WTC11 (cell line): ENCODE measurements around the gene TCF7L1.

Experiments used
- ATF1 ChIP-seq: sonication (generic); formaldehyde crosslinking; IDR thresholded peaks from 2 replicates; pipeline ENCODE4 v1.8.1; 2023; ENCODE audit warnings: mild to moderate bottlenecking, moderate library complexity, missing genetic modification reagents
- ATF2 ChIP-seq: sonication (generic); formaldehyde crosslinking; IDR thresholded peaks from 2 replicates; pipeline ENCODE4 v1.8.1; 2022; ENCODE audit warnings: low read depth, missing genetic modification reagents, borderline replicate concordance
- CTCF ChIP-seq: fragments of 200-600 bp; IDR thresholded peaks from 2 replicates; pipeline ENCODE4 v1.8.0; 2022; ENCODE audit warnings: antibody characterized with exemption
- E2F4 ChIP-seq: sonication (generic); formaldehyde crosslinking; IDR thresholded peaks from 2 replicates; pipeline ENCODE4 v1.8.1; 2022; ENCODE audit warnings: low read depth, mild to moderate bottlenecking, moderate library complexity, missing genetic modification reagents, borderline replicate concordance
- FOXP4 ChIP-seq: sonication (generic); formaldehyde crosslinking; IDR thresholded peaks from 2 replicates; pipeline ENCODE4 v1.8.0; 2022; ENCODE audit warnings: mild to moderate bottlenecking, missing genetic modification reagents
- GABPB1 ChIP-seq: sonication (generic); formaldehyde crosslinking; IDR thresholded peaks from 2 replicates; pipeline ENCODE4 v1.8.1; 2023; ENCODE audit warnings: mild to moderate bottlenecking, missing genetic modification reagents
- IRF2 ChIP-seq: sonication (generic); formaldehyde crosslinking; IDR thresholded peaks from 2 replicates; pipeline ENCODE4 v1.8.0; 2022; ENCODE audit warnings: low read depth, missing genetic modification reagents, borderline replicate concordance
- JUN ChIP-seq: sonication (generic); formaldehyde crosslinking; IDR thresholded peaks from 2 replicates; pipeline ENCODE4 v1.8.0; 2023; ENCODE audit warnings: mild to moderate bottlenecking, missing genetic modification reagents
- USF2 ChIP-seq: sonication (generic); formaldehyde crosslinking; IDR thresholded peaks from 2 replicates; pipeline ENCODE4 v1.8.1; 2023; ENCODE audit warnings: mild to moderate bottlenecking, missing genetic modification reagents, moderate library complexity

- TF ChIP-seq JUN (CRISPR knock-in tag) (no peak), FOXP4 (CRISPR knock-in tag) (no peak), IRF2 (CRISPR knock-in tag) (no peak), USF2 (CRISPR knock-in tag) (no peak), CTCF (no peak), E2F4 (CRISPR knock-in tag) (no peak), ATF1 (CRISPR knock-in tag) (no peak), ATF2 (no peak), GABPB1 (CRISPR knock-in tag) (no peak)
Observed at GRCh38 chr2:85183479-85183878, 50.3 kb downstream of the TCF7L1 start.
